Astrocyte (in vitro differentiated cells and primary cell): ENCODE results near the gene ROR1. TPM values are rescaled to one million over a fixed set of nuclear protein-coding genes. Genes with fewer than 3 reads are reported as not detected.

ENCODE experiments used
- DNase-seq: peaks from one replicate; pipeline ENCODE4 v3.0.0-alpha.2; 2010; ENCODE audit warnings: low read depth
- FAIRE-seq: peaks from 2 replicates; lab custom pipeline; 2011; peaks lifted over from hg19 to GRCh38; lab: Jason Lieb, UNC
- H2AFZ ChIP-seq: 2 replicates; pipeline ENCODE4 v1.6.0; 2012; ENCODE audit warnings: low read depth, low read length, inconsistent platforms
- H3K27ac ChIP-seq: 2 replicates; pipeline ENCODE4 v1.5.1; 2011; ENCODE audit warnings: low read depth, low read length, inconsistent platforms
- H3K27me3 ChIP-seq: 2 replicates; pipeline ENCODE4 v1.6.0; 2011; ENCODE audit warnings: low read length, inconsistent platforms; ENCODE audit not compliant: insufficient read depth
- H3K36me3 ChIP-seq: 2 replicates; pipeline ENCODE4 v1.5.1; 2011; ENCODE audit warnings: low read length, inconsistent platforms; ENCODE audit not compliant: insufficient read depth
- H3K4me1 ChIP-seq: 2 replicates; pipeline ENCODE4 v1.5.1; 2011; ENCODE audit warnings: low read length, inconsistent platforms; ENCODE audit not compliant: insufficient read depth
- H3K4me2 ChIP-seq: 2 replicates; pipeline ENCODE4 v1.6.0; 2012; ENCODE audit warnings: low read length, inconsistent platforms
- H3K4me3 ChIP-seq: 2 replicates; pipeline ENCODE4 v1.5.1; 2011; ENCODE audit warnings: low read depth, mild to moderate bottlenecking, low read length, inconsistent platforms; ENCODE audit not compliant: insufficient read depth
- H3K79me2 ChIP-seq: 2 replicates; pipeline ENCODE4 v1.6.0; 2012; ENCODE audit warnings: mild to moderate bottlenecking, low read length, inconsistent platforms; ENCODE audit not compliant: insufficient read depth
- H3K9ac ChIP-seq: 2 replicates; pipeline ENCODE4 v1.6.0; 2012; ENCODE audit warnings: mild to moderate bottlenecking, low read length, inconsistent platforms
- H3K9me3 ChIP-seq: 2 replicates; pipeline ENCODE4 v1.5.1; 2012; ENCODE audit warnings: low read depth, mild to moderate bottlenecking, low read length, inconsistent platforms; ENCODE audit not compliant: insufficient read depth
- H4K20me1 ChIP-seq: 2 replicates; pipeline ENCODE4 v1.6.0; 2012; ENCODE audit warnings: low read length, inconsistent platforms; ENCODE audit not compliant: insufficient read depth
- H3K27ac Mint-ChIP-seq: one replicate; pipeline ENCODE4 v1.8.0; 2021; ENCODE audit warnings: mild to moderate bottlenecking, mixed read lengths; ENCODE audit not compliant: unreplicated experiment
- H3K27me3 Mint-ChIP-seq: one replicate; pipeline ENCODE4 v1.8.0; 2021; ENCODE audit warnings: low read depth, mixed read lengths; ENCODE audit not compliant: unreplicated experiment
- H3K36me3 Mint-ChIP-seq: one replicate; pipeline ENCODE4 v1.8.0; 2021; ENCODE audit warnings: low read depth, mixed read lengths; ENCODE audit not compliant: unreplicated experiment
- H3K4me1 Mint-ChIP-seq: one replicate; pipeline ENCODE4 v1.8.0; 2021; ENCODE audit warnings: low read depth, mixed read lengths; ENCODE audit not compliant: unreplicated experiment
- H3K4me3 Mint-ChIP-seq: one replicate; pipeline ENCODE4 v1.8.0; 2021; ENCODE audit warnings: mild to moderate bottlenecking, moderate library complexity, mixed read lengths; ENCODE audit not compliant: unreplicated experiment
- H3K9me3 Mint-ChIP-seq: one replicate; pipeline ENCODE4 v1.8.0; 2021; ENCODE audit warnings: mild to moderate bottlenecking, mixed read lengths; ENCODE audit not compliant: unreplicated experiment
- EZH2 ChIP-seq: IDR thresholded peaks from 2 replicates; pipeline ENCODE4 v1.6.1; 2012; ENCODE audit warnings: mild to moderate bottlenecking, low read length, inconsistent platforms; ENCODE audit not compliant: insufficient read depth
- total RNA-seq: library from RNA; stranded (reverse); gene quantifications from 2 replicates; pipeline ENCODE4 v1.2.1, GENCODE V29; 2021
- TF ChIP-seq, protein P1 (sequence below): IDR thresholded peaks from 2 replicates; pipeline ENCODE4 v1.5.1; 2011; ENCODE audit warnings: low read depth, mild to moderate bottlenecking, inconsistent platforms, low read length, moderate library complexity; ENCODE audit not compliant: insufficient read depth

ROR1 gene
- total RNA-seq, 1 donor from 2014 or later: 38.3 TPM

- peaks cover 8% of the 10 kb centered on the region for H3K79me2 ChIP-seq
- H3K27me3 Mint-ChIP-seq: no peaks in the 10 kb centered on the region
- H3K9ac ChIP-seq: no peak overlapping the region
- H3K4me1 Mint-ChIP-seq: peaks cover 42% of the 10 kb centered on the region
- DNase-seq: no peak
- H2AFZ ChIP-seq: no peak overlapping the region
- peaks cover 2% of the 10 kb centered on the region for H3K36me3 Mint-ChIP-seq
- H3K4me3 ChIP-seq: no peak overlapping the region
- H3K36me3 ChIP-seq: no peaks in the 10 kb centered on the region
- H3K27ac Mint-ChIP-seq: no peak overlapping the region
- H3K9me3 ChIP-seq: no peaks in the 10 kb centered on the region
- FAIRE-seq: no peak
- H3K4me1 ChIP-seq: peaks cover 16% of the 10 kb centered on the region
- no peak overlapping the region for H3K27ac ChIP-seq
- no peak overlapping the region for H3K4me3 Mint-ChIP-seq
- no peak overlapping the region for H3K4me2 ChIP-seq
- H4K20me1 ChIP-seq: no peaks in the 10 kb centered on the region
- H3K9me3 Mint-ChIP-seq: no peaks in the 10 kb centered on the region
- TF ChIP-seq EZH2: no peak
- TF ChIP-seq, protein P1, sequence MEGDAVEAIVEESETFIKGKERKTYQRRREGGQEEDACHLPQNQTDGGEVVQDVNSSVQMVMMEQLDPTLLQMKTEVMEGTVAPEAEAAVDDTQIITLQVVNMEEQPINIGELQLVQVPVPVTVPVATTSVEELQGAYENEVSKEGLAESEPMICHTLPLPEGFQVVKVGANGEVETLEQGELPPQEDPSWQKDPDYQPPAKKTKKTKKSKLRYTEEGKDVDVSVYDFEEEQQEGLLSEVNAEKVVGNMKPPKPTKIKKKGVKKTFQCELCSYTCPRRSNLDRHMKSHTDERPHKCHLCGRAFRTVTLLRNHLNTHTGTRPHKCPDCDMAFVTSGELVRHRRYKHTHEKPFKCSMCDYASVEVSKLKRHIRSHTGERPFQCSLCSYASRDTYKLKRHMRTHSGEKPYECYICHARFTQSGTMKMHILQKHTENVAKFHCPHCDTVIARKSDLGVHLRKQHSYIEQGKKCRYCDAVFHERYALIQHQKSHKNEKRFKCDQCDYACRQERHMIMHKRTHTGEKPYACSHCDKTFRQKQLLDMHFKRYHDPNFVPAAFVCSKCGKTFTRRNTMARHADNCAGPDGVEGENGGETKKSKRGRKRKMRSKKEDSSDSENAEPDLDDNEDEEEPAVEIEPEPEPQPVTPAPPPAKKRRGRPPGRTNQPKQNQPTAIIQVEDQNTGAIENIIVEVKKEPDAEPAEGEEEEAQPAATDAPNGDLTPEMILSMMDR: no peak
- H3K27me3 ChIP-seq: peaks cover 9% of the 10 kb centered on the region
Observed at GRCh38 chr1:63924600-63924999, 150.8 kb downstream of the ROR1 start.

- Mint-ChIP-seq H3K4me3 (no peak overlapping the region), H3K27ac (no peak overlapping the region), H3K27me3 (no peaks in the 10 kb centered on the region), H3K36me3 (peaks cover 2% of the 10 kb centered on the region), H3K4me1 (peaks cover 18% of the 10 kb centered on the region), H3K9me3 (no peaks in the 10 kb centered on the region)
- no peaks in the 10 kb centered on the region for H3K36me3 ChIP-seq
- no peak overlapping the region for H3K4me2 ChIP-seq
- FAIRE-seq: no peak
- no peaks in the 10 kb centered on the region for H4K20me1 ChIP-seq
- no peaks in the 10 kb centered on the region for H3K4me1 ChIP-seq
- no peaks in the 10 kb centered on the region for H3K9me3 ChIP-seq
- peaks cover 14% of the 10 kb centered on the region for H3K79me2 ChIP-seq
- H3K27ac ChIP-seq: no peak overlapping the region
- no peak for DNase-seq
- no peak overlapping the region for H3K4me3 ChIP-seq
- H3K9ac ChIP-seq: no peak overlapping the region
- H2AFZ ChIP-seq: no peak overlapping the region
- no peaks in the 10 kb centered on the region for H3K27me3 ChIP-seq
- TF ChIP-seq, protein P1: no peak
- no peak for TF ChIP-seq EZH2
Observed at GRCh38 chr1:63928186-63929105, 154.6 kb downstream of the ROR1 start.

- H3K27ac ChIP-seq: no peak overlapping the region
- H3K9ac ChIP-seq: no peak overlapping the region
- H2AFZ ChIP-seq: no peak overlapping the region
- no peaks in the 10 kb centered on the region for H3K27me3 ChIP-seq
- Mint-ChIP-seq H3K36me3 (peaks cover 2% of the 10 kb centered on the region), H3K27me3 (no peaks in the 10 kb centered on the region), H3K4me1 (peaks cover 13% of the 10 kb centered on the region), H3K9me3 (no peaks in the 10 kb centered on the region), H3K27ac (no peak overlapping the region), H3K4me3 (no peak overlapping the region)
- TF ChIP-seq EZH2: no peak
- TF ChIP-seq, protein P1: no peak
- H3K4me1 ChIP-seq: no peaks in the 10 kb centered on the region
- DNase-seq: no peak
- H3K4me2 ChIP-seq: no peak overlapping the region
- no peaks in the 10 kb centered on the region for H3K36me3 ChIP-seq
- no peaks in the 10 kb centered on the region for H4K20me1 ChIP-seq
- peak; percentile 9 for FAIRE-seq
- no peak overlapping the region for H3K4me3 ChIP-seq
- peaks cover 17% of the 10 kb centered on the region for H3K79me2 ChIP-seq
- no peaks in the 10 kb centered on the region for H3K9me3 ChIP-seq
Observed at GRCh38 chr1:63929106-63929478, 155.3 kb downstream of the ROR1 start.
